ENCODE data around the gene WDR90.

DNA sequence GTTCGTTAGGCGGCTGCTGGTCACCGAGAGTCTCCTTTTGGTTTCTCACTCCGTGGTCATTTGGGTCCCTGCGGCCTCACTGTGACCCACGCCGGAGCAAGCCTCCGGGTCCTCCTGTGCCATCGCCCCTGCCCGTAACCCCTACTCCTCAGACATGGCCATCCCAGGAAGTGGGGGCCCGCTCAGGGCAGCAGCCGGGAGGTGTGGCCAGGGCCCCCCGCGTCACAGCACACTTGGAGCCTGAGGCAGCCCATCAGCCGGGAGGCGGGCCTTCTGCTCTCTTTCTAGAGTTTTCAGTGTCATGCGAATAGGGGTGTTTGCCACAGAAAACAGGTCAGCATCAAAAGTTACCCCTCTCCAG lies 26.3 kb upstream of the WDR90 start:
- TF ChIP-seq, protein P1, sequence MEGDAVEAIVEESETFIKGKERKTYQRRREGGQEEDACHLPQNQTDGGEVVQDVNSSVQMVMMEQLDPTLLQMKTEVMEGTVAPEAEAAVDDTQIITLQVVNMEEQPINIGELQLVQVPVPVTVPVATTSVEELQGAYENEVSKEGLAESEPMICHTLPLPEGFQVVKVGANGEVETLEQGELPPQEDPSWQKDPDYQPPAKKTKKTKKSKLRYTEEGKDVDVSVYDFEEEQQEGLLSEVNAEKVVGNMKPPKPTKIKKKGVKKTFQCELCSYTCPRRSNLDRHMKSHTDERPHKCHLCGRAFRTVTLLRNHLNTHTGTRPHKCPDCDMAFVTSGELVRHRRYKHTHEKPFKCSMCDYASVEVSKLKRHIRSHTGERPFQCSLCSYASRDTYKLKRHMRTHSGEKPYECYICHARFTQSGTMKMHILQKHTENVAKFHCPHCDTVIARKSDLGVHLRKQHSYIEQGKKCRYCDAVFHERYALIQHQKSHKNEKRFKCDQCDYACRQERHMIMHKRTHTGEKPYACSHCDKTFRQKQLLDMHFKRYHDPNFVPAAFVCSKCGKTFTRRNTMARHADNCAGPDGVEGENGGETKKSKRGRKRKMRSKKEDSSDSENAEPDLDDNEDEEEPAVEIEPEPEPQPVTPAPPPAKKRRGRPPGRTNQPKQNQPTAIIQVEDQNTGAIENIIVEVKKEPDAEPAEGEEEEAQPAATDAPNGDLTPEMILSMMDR (IDR thresholded peaks at IDR 0.05 in 2 of 3, conservative IDR thresholded peaks at IDR 0.05 in 1 of 3; ENCODE audit: control insufficient read depth in 2 of 3, extremely low read depth in 1 of 3, insufficient read depth in 1 of 3, low read depth in 3 of 3, low read length in 3 of 3) = no peak
- no peak for TF ChIP-seq ZNF217 (IDR thresholded peaks at IDR 0.05)
- no peak for TF ChIP-seq EP300 (IDR thresholded peaks at IDR 0.05; ENCODE audit: borderline replicate concordance in 1 of 2, control insufficient read depth in 1 of 2, low read depth in 2 of 2, low read length in 2 of 2)
- no peak for TF ChIP-seq NFYB (IDR thresholded peaks at IDR 0.05; ENCODE audit: insufficient read depth, low read depth, low read length)
- TF ChIP-seq, protein P2, sequence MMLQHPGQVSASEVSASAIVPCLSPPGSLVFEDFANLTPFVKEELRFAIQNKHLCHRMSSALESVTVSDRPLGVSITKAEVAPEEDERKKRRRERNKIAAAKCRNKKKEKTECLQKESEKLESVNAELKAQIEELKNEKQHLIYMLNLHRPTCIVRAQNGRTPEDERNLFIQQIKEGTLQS (IDR thresholded peaks at IDR 0.05; ENCODE audit: borderline replicate concordance, extremely low read depth, low read depth, low read length) = no peak
- TF ChIP-seq KDM1A (IDR thresholded peaks at IDR 0.05; ENCODE audit: borderline replicate concordance) = no peak
- TF ChIP-seq EZH2 (IDR thresholded peaks at IDR 0.05; ENCODE audit: borderline replicate concordance, control insufficient read depth, low read depth, low read length) = no peak
- TF ChIP-seq YY1 (IDR thresholded peaks at IDR 0.05; ENCODE audit: low read depth, low read length) = no peak
- no peak for TF ChIP-seq FOS (IDR thresholded peaks at IDR 0.05; ENCODE audit: borderline replicate concordance, extremely low read depth, insufficient read length)
- no peak for TF ChIP-seq CREB1 (IDR thresholded peaks at IDR 0.05; ENCODE audit: low read depth)
- TF ChIP-seq SMC3 (IDR thresholded peaks at IDR 0.05; ENCODE audit: borderline replicate concordance, low read length) = no peak
- TF ChIP-seq SPI1 (IDR thresholded peaks at IDR 0.05; ENCODE audit: borderline replicate concordance, insufficient read depth, low read depth, low read length) = no peak
- no peak for TF ChIP-seq ZNF24 (IDR thresholded peaks at IDR 0.05)
- TF ChIP-seq ZNF384 (IDR thresholded peaks at IDR 0.05; ENCODE audit: borderline replicate concordance, low read depth, low read length) = no peak
